GM12878 (cell line): ENCODE data around the gene CFAP161. TPM values are rescaled to one million over a fixed set of nuclear protein-coding genes. Genes with fewer than 3 reads are reported as not detected.

Experiments used
- ATAC-seq: fragments of 200-7000 bp; cut with Tn5 transposase; 3 replicates; pipeline ENCODE4 v1.9.1; 2020; ENCODE audit warnings: mild to moderate bottlenecking, moderate library complexity
- BruUV-seq: library from RNA; stranded (reverse); fragments of 400-500 nt; replicated peaks from 2 replicates; lab custom pipeline; 2021; lab: Mats Ljungman, UMichigan
- CTCF ChIA-PET: fragments of 300-600 bp; sonication (Branson Sonifier 250); formaldehyde crosslinking; extraction: SDS; loops from one replicate; lab custom pipeline; 2021; ENCODE audit warnings: inconsistent platforms; lab: Yijun Ruan, JAX
- POLR2A ChIA-PET: fragments of 350-600 bp; formaldehyde crosslinking; extraction: SDS; loops from one replicate; lab custom pipeline; 2021; ENCODE audit warnings: inconsistent platforms; lab: Charles Lee
- RAD21 ChIA-PET: fragments of 300-600 bp; sonication (Branson Sonifier 250); formaldehyde crosslinking; loops from one replicate; lab custom pipeline; 2023; ENCODE audit warnings: antibody characterized with exemption; ENCODE audit not compliant: unreplicated experiment; lab: Charles Lee
- SMC1A ChIA-PET: fragments of 300-600 bp; sonication (Branson Sonifier 250); formaldehyde crosslinking; loops from one replicate; lab custom pipeline; 2023; ENCODE audit not compliant: unreplicated experiment, uncharacterized antibody; lab: Charles Lee
- DNase-seq: peaks from one replicate; pipeline ENCODE4 v3.0.0-alpha.2; 2011; ENCODE audit warnings: low read depth, low spot score
- FAIRE-seq: peaks from 3 replicates; lab custom pipeline; 2011; peaks lifted over from hg19 to GRCh38; lab: Jason Lieb, UNC
- H2AFZ ChIP-seq: 2 replicates; pipeline ENCODE4 v1.6.0; 2011; ENCODE audit warnings: low read depth, low read length, control low read depth; ENCODE audit not compliant: control insufficient read depth
- H3K27ac ChIP-seq: 2 replicates; pipeline ENCODE4 v1.5.1; 2011; ENCODE audit warnings: control low read depth; ENCODE audit not compliant: control insufficient read depth, insufficient read depth
- H3K27me3 ChIP-seq, 2 experiments: replicated peaks in 1 of 2; 2 replicates each; pipeline versions ENCODE4 v1.6.0 to v1.6.1; 2011; ENCODE audit warnings: low read length in 1 of 2; ENCODE audit not compliant: control insufficient read depth in 2 of 2, insufficient read depth in 2 of 2
- H3K36me3 ChIP-seq, 2 experiments: 2 replicates each; pipeline ENCODE4 v1.5.1; 2011; ENCODE audit warnings: low read length in 1 of 2; ENCODE audit not compliant: control insufficient read depth in 2 of 2, insufficient read depth in 2 of 2
- H3K4me1 ChIP-seq: 2 replicates; pipeline ENCODE4 v1.6.1; 2011; ENCODE audit warnings: mild to moderate bottlenecking, low read length, moderate library complexity, mixed read lengths; ENCODE audit not compliant: control insufficient read depth, insufficient read depth
- H3K4me2 ChIP-seq: 2 replicates; pipeline ENCODE4 v1.6.0; 2011; ENCODE audit warnings: control low read depth; ENCODE audit not compliant: control insufficient read depth, insufficient read depth
- H3K4me3 ChIP-seq: fragments of 200-600 bp; sonication (generic); 2 replicates; pipeline ENCODE4 v1.5.1; 2016
- H3K79me2 ChIP-seq: 2 replicates; pipeline ENCODE4 v1.6.0; 2011; ENCODE audit warnings: low read length; ENCODE audit not compliant: control insufficient read depth, insufficient read depth
- H3K9ac ChIP-seq: 2 replicates; pipeline ENCODE4 v1.8.0; 2011; ENCODE audit warnings: low read length, control low read depth, mixed read lengths; ENCODE audit not compliant: control insufficient read depth, insufficient read depth
- H3K9me3 ChIP-seq: replicated peaks from 3 replicates; pipeline ENCODE4 v1.5.1; 2011; ENCODE audit warnings: mild to moderate bottlenecking, low read length; ENCODE audit not compliant: control insufficient read depth, insufficient read depth
- H4K20me1 ChIP-seq: 2 replicates; pipeline ENCODE4 v1.6.0; 2011; ENCODE audit not compliant: control insufficient read depth, insufficient read depth
- CBX5 ChIP-seq: sonication (generic); IDR thresholded peaks from 2 replicates; pipeline ENCODE4 v1.6.1; 2016; ENCODE audit warnings: low read depth, moderate library complexity, mild to moderate bottlenecking, inconsistent platforms
- CREM ChIP-seq: IDR thresholded peaks from 2 replicates; pipeline ENCODE4 v1.6.1; 2014; ENCODE audit warnings: antibody characterized with exemption, low read depth
- DPF2 ChIP-seq: fragments of 450-650 bp; IDR thresholded peaks from 2 replicates; pipeline ENCODE4 v1.6.1; 2017; ENCODE audit warnings: mild to moderate bottlenecking
- IKZF1 ChIP-seq: fragments of 450-650 bp; conservative IDR thresholded peaks from 2 replicates; pipeline ENCODE4 v1.6.1; 2017; ENCODE audit warnings: antibody characterized with exemption, mild to moderate bottlenecking
- JUNB ChIP-seq: IDR thresholded peaks from 2 replicates; pipeline ENCODE4 v1.6.1; 2016; ENCODE audit warnings: antibody characterized with exemption, mild to moderate bottlenecking
- MEF2B ChIP-seq: fragments of 450-650 bp; IDR thresholded peaks from 2 replicates; pipeline ENCODE4 v1.6.1; 2018; ENCODE audit warnings: mild to moderate bottlenecking, moderate library complexity; ENCODE audit not compliant: partially characterized antibody, poor library complexity, severe bottlenecking
- NFYA ChIP-seq: IDR thresholded peaks from 2 replicates; pipeline ENCODE4 v1.6.1; 2011; ENCODE audit warnings: low read depth, mild to moderate bottlenecking, low read length, improper control_type of control experiment, borderline replicate concordance
- POLR2AphosphoS2 ChIP-seq: IDR thresholded peaks from 2 replicates; pipeline ENCODE4 v1.6.1; 2011; ENCODE audit warnings: low read depth, mild to moderate bottlenecking, low read length, improper control_type of control experiment, moderate library complexity
- POLR2AphosphoS5 ChIP-seq: IDR thresholded peaks from 2 replicates; pipeline ENCODE4 v1.6.1; 2011; ENCODE audit warnings: mild to moderate bottlenecking, low read length, inconsistent platforms
- RELA ChIP-seq: fragments of 450-650 bp; IDR thresholded peaks from 2 replicates; pipeline ENCODE4 v1.8.0; 2014; ENCODE audit warnings: borderline replicate concordance; ENCODE audit not compliant: partially characterized antibody
- SPI1 ChIP-seq: IDR thresholded peaks from 2 replicates; pipeline ENCODE4 v1.6.1; 2011; ENCODE audit warnings: low read depth, mild to moderate bottlenecking, low read length, moderate library complexity, borderline replicate concordance; ENCODE audit not compliant: insufficient read depth
- ZNF217 ChIP-seq: fragments of 450-650 bp; IDR thresholded peaks from 2 replicates; pipeline ENCODE4 v1.6.1; 2017; ENCODE audit warnings: antibody characterized with exemption, mild to moderate bottlenecking
- WGBS: methylation state at CpG from one replicate; pipeline ENCODE4 v1.1.6; 2016; ENCODE audit warnings: low lambda C conversion rate; ENCODE audit not compliant: insufficient replicate concordance, insufficient coverage; ENCODE audit errors: missing lambda C conversion rate; 5-methylcytosine and 5-hydroxymethylcytosine counted together
- in situ Hi-C: fragments of 300-500 bp; cut with MboI; formaldehyde crosslinking; loops from 9 replicates; pipeline ENCODE4 v1.14.3; 2018; ENCODE audit warnings: mixed read lengths
- intact Hi-C: fragments of 100-400 bp; cut with micrococcal nuclease; formaldehyde crosslinking; loops from one replicate; pipeline ENCODE4 v1.14.2; 2022; ENCODE audit not compliant: unreplicated experiment
- polyA plus RNA-seq, 11 experiments: library from polyadenylated mRNA; depleted of rRNA in 4 of 11; unstranded in 6 of 11; stranded (reverse) in 5 of 11; fragments of >200 nt; fragmentation: Nextera tagmentation in 4 of 11; fragmentation: Illumina TruSeq in 1 of 11; extraction: Ambion mirVana in 4 of 11; extraction: Trizol in 1 of 11; gene quantifications; 1 replicate in 1 of 11; 2 replicates in 10 of 11; pipeline versions ENCODE4 v1.2.1 to v1.2.3, GENCODE V29; 2011 to 2016; ENCODE audit warnings: inconsistent platforms in 2 of 11, missing spikeins in 2 of 11, low read depth in 1 of 11
- total RNA-seq, 4 experiments: library from RNA; depleted of rRNA in 3 of 4; stranded (reverse); fragments of >200 nt in 3 of 4; fragmentation: Illumina TruSeq in 1 of 4; extraction: Trizol in 1 of 4; gene quantifications; 2 replicates each; pipeline versions ENCODE4 v1.2.1 to v1.2.3, GENCODE V29; 2013 to 2021
- TF ChIP-seq, protein P1 (sequence below): IDR thresholded peaks from 2 replicates; pipeline ENCODE4 v1.6.1; 2012; ENCODE audit warnings: improper control_type of control experiment, low read depth, low read length; ENCODE audit not compliant: insufficient replicate concordance

CFAP161 gene
- total and polyA plus RNA-seq, 10 of the 15 experiments (the other 5 are each of a cell fraction or from before 2014, with no cell fraction given) = 0.31 TPM; not detected in 9

GRCh38 chr15:81111510-81112470 is 22.3 kb upstream of the CFAP161 start (continued):
- TF ChIP-seq NFYA (no peak), MEF2B (no peak), RELA (peak; percentile 55), CREM (peak; percentile 18; the same call in 1 of the 2 replicates), POLR2AphosphoS5 (no peak), ZNF217 (no peak), IKZF1 (no peak; the same call in 1 of the 2 replicates), SPI1 (no peak), JUNB (0 out of 2 replicates have a peak, but pooled peaks have one; percentile 20)
- TF ChIP-seq, all 136 proteins: peak for 16

DNA sequence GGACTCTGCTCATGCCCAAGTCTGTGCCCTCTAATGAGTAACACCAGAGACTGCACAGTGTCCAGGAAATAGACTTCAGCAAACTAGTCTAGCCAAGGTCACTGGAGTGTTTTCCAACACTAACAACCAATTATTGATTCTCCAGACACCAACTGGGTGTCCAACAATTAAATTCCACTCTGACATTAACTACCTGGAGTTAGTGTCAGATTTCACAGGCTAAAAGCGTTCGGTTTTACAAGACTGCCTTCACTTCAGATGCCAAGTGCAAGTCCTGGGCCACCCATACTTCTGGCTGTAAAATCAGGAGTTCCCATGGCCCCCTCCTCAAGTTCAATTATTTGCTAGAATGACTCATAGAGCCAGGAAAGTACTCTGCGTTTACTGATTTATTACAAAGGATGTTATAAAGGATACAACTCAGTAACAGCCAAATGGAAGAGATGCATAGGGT is 20.8 kb upstream of the CFAP161 start:
- BruUV-seq = no TSS peak
- WGBS = 86% methylated on average over 3 of the region's 3 CpGs
- no peaks in the 10 kb centered on the region; the same call in 1 of the 3 replicates for H3K9me3 ChIP-seq
- intact Hi-C loops (no loop called here), in situ Hi-C loops (no loop called here)
- no peaks in the 10 kb centered on the region for H3K36me3 ChIP-seq
- ChIA-PET CTCF (interaction anchor here (0.6 to 19.0 kb wide), 4 partner anchors 12 to 160 kb away, joined by 3 to 438 read pairs (median 4); no protein-coding TSS in a partner anchor), POLR2A (no interaction called here), RAD21 (interaction anchor here (1.2 kb wide), 1 partner anchor 153 kb away, joined by 9 read pairs; no protein-coding TSS in a partner anchor), SMC1A (interaction anchor here (4.1 kb wide), 1 partner anchor 153 kb away, joined by 27 read pairs; no protein-coding TSS in a partner anchor)
- no peaks in the 10 kb centered on the region for H3K79me2 ChIP-seq
- no peak overlapping the region for H3K27ac ChIP-seq
- DNase-seq (no peak), FAIRE-seq (no peak), ATAC-seq (no peak)
- H3K27me3 ChIP-seq = no peaks in the 10 kb centered on the region
- no peak overlapping the region for H3K4me2 ChIP-seq
- H2AFZ ChIP-seq = no peak overlapping the region
- peaks cover 11% of the 10 kb centered on the region for H3K4me1 ChIP-seq
- no peak overlapping the region for H3K4me3 ChIP-seq
- no peak overlapping the region for H3K9ac ChIP-seq
- peaks cover 3% of the 10 kb centered on the region; the same call in 1 of the 2 replicates for H4K20me1 ChIP-seq
- TF ChIP-seq CBX5 (no peak), POLR2AphosphoS2 (no peak), MEF2B (no peak), DPF2 (no peak)
- TF ChIP-seq, protein P1, sequence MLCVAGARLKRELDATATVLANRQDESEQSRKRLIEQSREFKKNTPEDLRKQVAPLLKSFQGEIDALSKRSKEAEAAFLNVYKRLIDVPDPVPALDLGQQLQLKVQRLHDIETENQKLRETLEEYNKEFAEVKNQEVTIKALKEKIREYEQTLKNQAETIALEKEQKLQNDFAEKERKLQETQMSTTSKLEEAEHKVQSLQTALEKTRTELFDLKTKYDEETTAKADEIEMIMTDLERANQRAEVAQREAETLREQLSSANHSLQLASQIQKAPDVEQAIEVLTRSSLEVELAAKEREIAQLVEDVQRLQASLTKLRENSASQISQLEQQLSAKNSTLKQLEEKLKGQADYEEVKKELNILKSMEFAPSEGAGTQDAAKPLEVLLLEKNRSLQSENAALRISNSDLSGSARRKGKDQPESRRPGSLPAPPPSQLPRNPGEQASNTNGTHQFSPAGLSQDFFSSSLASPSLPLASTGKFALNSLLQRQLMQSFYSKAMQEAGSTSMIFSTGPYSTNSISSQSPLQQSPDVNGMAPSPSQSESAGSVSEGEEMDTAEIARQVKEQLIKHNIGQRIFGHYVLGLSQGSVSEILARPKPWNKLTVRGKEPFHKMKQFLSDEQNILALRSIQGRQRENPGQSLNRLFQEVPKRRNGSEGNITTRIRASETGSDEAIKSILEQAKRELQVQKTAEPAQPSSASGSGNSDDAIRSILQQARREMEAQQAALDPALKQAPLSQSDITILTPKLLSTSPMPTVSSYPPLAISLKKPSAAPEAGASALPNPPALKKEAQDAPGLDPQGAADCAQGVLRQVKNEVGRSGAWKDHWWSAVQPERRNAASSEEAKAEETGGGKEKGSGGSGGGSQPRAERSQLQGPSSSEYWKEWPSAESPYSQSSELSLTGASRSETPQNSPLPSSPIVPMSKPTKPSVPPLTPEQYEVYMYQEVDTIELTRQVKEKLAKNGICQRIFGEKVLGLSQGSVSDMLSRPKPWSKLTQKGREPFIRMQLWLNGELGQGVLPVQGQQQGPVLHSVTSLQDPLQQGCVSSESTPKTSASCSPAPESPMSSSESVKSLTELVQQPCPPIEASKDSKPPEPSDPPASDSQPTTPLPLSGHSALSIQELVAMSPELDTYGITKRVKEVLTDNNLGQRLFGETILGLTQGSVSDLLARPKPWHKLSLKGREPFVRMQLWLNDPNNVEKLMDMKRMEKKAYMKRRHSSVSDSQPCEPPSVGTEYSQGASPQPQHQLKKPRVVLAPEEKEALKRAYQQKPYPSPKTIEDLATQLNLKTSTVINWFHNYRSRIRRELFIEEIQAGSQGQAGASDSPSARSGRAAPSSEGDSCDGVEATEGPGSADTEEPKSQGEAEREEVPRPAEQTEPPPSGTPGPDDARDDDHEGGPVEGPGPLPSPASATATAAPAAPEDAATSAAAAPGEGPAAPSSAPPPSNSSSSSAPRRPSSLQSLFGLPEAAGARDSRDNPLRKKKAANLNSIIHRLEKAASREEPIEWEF = no peak
